GM13977 (cell line): ENCODE results near the gene GNG2.

Experiments used
- DNase-seq: peaks from one replicate; pipeline ENCODE4 v3.0.0; 2012; ENCODE audit warnings: low spot score
- CTCF ChIP-seq: IDR thresholded peaks from 2 replicates; pipeline ENCODE4 v1.5.1; 2012; ENCODE audit warnings: mild to moderate bottlenecking, control low read depth; ENCODE audit not compliant: insufficient read depth; ENCODE audit errors: extremely low read depth, missing control alignments
- in situ Hi-C: fragments of 300-500 bp; cut with MboI; formaldehyde crosslinking; loops from one replicate; pipeline ENCODE4 v1.12.0; 2022; ENCODE audit warnings: low sequenced_read_pairs, low pct_unique_long_range_greater_than_20kb, mixed read lengths, inconsistent platforms; ENCODE audit not compliant: unreplicated experiment

GNG2 gene

DNA sequence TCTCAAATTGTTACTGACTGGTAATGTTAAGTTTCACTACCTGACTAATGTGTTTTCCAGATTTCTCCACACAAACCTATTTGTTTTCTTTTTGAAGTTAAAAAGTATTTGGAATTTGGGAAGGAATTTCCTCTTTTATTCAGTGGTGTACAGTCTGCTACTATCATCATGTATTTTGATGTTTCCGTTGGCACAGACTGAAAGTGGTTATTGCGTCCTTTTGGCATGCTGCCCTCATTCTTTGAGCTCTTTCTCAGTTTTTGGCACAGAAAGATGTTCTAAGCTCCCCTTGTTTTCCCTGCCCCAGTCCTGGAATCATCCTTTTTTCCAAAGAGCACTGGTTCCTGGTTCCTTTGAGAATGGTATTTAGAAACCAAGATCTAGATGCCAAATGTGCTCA, 97.5 kb downstream of the GNG2 start:
- DNase-seq: no peak
- in situ Hi-C loops: no loop called here
- TF ChIP-seq CTCF: no peak

- in situ Hi-C loops: no loop called here
- no peak for DNase-seq
- no peak for TF ChIP-seq CTCF
Measured at GRCh38 chr14:51959928-51960327, 99.5 kb downstream of the GNG2 start.

DNA sequence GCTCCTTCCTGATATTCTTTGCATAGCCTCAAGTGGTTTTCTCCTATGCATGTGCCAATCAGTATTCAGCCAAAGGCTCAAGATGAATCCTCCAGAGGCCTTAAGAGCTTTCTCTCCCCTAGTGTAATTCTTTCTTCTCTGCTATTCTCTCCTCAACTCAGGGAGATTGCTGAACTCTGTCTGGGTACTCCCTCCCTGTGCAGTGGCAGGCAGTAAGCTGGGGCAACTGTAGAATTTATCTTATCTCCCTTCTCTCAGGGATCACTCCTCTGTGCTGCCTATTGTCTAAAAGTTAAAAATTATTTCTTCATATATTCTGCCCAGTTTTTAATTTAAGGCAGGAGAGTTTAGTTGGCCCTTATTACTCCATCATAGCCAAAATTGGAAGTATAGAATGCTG, 100.5 kb downstream of the GNG2 start:
- in situ Hi-C loops: no loop called here
- TF ChIP-seq CTCF: no peak
- no peak for DNase-seq

- no peak for DNase-seq
- no peak for TF ChIP-seq CTCF
- in situ Hi-C loops: no loop called here
Measured at GRCh38 chr14:51962711-51963110, 102.3 kb downstream of the GNG2 start.

DNA sequence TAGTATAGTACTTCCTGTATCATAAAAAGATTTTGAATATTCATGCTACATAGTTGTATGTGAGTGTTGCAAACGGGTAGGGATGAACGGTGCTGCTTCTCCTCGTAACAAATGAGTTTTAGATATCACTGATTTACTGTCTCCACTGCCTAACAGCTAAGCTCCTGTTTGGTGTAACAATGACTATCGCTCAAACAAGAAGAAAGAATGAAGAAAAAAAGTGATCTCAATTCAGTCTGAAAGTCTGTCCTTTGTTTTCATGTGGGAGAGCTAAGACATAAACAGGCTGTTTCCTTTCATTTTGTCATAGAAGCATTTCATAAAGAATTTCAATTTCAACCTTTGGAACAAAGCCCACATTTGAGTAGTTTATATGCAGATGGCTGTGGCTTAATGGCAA, 102.9 kb downstream of the GNG2 start:
- DNase-seq: no peak
- TF ChIP-seq CTCF: no peak
- in situ Hi-C loops: no loop called here

DNA sequence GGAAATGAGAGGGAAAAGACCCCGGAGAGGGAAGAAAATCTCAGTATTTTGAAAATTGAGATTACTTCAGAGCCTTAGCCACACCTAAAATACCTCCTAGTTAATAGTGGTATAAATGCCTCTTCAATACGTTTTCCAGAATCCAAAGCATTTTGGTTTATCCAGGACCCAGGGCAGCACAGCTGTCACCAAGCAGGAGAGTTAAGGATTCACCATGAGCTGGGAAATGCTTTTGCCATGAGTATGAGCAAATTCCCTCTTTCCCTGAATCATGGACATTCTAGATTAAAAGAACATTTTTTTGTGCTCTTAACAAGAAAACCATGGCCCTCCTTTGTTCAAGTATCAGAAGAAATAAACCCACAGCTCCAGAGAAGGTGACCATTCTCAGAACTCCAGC, 107.1 kb downstream of the GNG2 start:
- no peak for TF ChIP-seq CTCF
- DNase-seq: no peak
- in situ Hi-C loops: no loop called here
